ENCODE data around the gene FAAH. TPM values are rescaled to one million over a fixed set of nuclear protein-coding genes. Genes with fewer than 3 reads are reported as not detected.

The FAAH gene
- total and polyA plus RNA-seq, 2 donors: 10.9 to 33.7 TPM

GRCh38 chr1:46457178-46457577 lies 63.1 kb downstream of the FAAH start:
- peaks cover 8 to 94% of the 10 kb centered on the region in 2 donors for H3K27me3 ChIP-seq (ENCODE audit: control insufficient read depth in 2 of 2, insufficient read depth in 1 of 2, low read length in 1 of 2)
- H3K27ac ChIP-seq (ENCODE audit: low read depth in 1 of 2, low read length in 1 of 2): no peak overlapping the region
- H3K4me1 ChIP-seq (ENCODE audit: control insufficient read depth in 2 of 2, insufficient read depth in 2 of 2, low read length in 2 of 2): no peaks in the 10 kb centered on the region
- no peak for DNase-seq (ENCODE audit: low read depth in 6 of 9, low spot score in 9 of 9)
- H3K9me3 ChIP-seq (ENCODE audit: control insufficient read depth in 2 of 2, insufficient read depth in 1 of 2, low read length in 1 of 2): no peaks in the 10 kb centered on the region
- 94% methylated on average over 6 of the region's 6 CpGs for WGBS
- no peak overlapping the region for H3K4me3 ChIP-seq (ENCODE audit: low read length in 2 of 2)
- no peaks in the 10 kb centered on the region for H3K36me3 ChIP-seq (ENCODE audit: control insufficient read depth in 2 of 2, insufficient read depth in 2 of 2, low read length in 1 of 2)

DNA sequence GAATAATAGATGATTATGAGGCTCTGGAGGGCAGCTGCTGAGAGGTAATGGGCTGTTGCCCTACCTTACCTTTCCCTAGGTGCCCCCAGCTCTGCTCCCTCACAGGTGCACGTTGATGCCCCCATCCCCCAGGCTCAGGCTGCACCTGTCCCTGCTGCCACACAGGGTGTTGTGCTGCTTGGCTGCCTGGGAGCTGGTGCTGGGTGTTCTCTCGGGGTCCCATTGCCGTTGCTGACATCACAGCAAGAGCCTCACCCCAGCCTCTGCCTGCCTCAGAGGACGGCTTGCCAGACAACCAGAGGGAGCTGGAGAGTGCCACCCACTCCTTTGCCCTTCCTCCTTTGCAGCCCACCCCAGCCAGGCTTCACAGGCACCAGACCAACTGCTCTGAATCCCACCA lies 64.1 kb downstream of the FAAH start:
- no peaks in the 10 kb centered on the region for H3K36me3 ChIP-seq (ENCODE audit: control insufficient read depth in 2 of 2, insufficient read depth in 2 of 2, low read length in 1 of 2)
- no peak overlapping the region for H3K4me3 ChIP-seq (ENCODE audit: low read length in 2 of 2)
- WGBS: 75% methylated on average over 4 of the region's 4 CpGs
- DNase-seq (ENCODE audit: low read depth in 6 of 9, low spot score in 9 of 9): no peak
- peaks cover 8 to 91% of the 10 kb centered on the region in 2 donors for H3K27me3 ChIP-seq (ENCODE audit: control insufficient read depth in 2 of 2, insufficient read depth in 1 of 2, low read length in 1 of 2)
- no peak overlapping the region for H3K27ac ChIP-seq (ENCODE audit: low read depth in 1 of 2, low read length in 1 of 2)
- H3K9me3 ChIP-seq (ENCODE audit: control insufficient read depth in 2 of 2, insufficient read depth in 1 of 2, low read length in 1 of 2): no peaks in the 10 kb centered on the region
- H3K4me1 ChIP-seq (ENCODE audit: control insufficient read depth in 2 of 2, insufficient read depth in 2 of 2, low read length in 2 of 2): no peaks in the 10 kb centered on the region

- no peaks in the 10 kb centered on the region for H3K4me1 ChIP-seq (ENCODE audit: control insufficient read depth in 2 of 2, insufficient read depth in 2 of 2, low read length in 2 of 2)
- DNase-seq (ENCODE audit: low read depth in 6 of 9, low spot score in 9 of 9): no peak
- H3K36me3 ChIP-seq (ENCODE audit: control insufficient read depth in 2 of 2, insufficient read depth in 2 of 2, low read length in 1 of 2): no peaks in the 10 kb centered on the region
- peaks cover 3 to 86% of the 10 kb centered on the region in 2 donors for H3K27me3 ChIP-seq (ENCODE audit: control insufficient read depth in 2 of 2, insufficient read depth in 1 of 2, low read length in 1 of 2)
- H3K27ac ChIP-seq (ENCODE audit: low read depth in 1 of 2, low read length in 1 of 2): no peak overlapping the region
- no peak overlapping the region for H3K4me3 ChIP-seq (ENCODE audit: low read length in 2 of 2)
- no peaks in the 10 kb centered on the region for H3K9me3 ChIP-seq (ENCODE audit: control insufficient read depth in 2 of 2, insufficient read depth in 1 of 2, low read length in 1 of 2)
- WGBS: 76% methylated on average over 7 of the region's 7 CpGs
These were observed 64.7 kb downstream of the FAAH start for GRCh38 chr1:46458846-46459245.

DNA sequence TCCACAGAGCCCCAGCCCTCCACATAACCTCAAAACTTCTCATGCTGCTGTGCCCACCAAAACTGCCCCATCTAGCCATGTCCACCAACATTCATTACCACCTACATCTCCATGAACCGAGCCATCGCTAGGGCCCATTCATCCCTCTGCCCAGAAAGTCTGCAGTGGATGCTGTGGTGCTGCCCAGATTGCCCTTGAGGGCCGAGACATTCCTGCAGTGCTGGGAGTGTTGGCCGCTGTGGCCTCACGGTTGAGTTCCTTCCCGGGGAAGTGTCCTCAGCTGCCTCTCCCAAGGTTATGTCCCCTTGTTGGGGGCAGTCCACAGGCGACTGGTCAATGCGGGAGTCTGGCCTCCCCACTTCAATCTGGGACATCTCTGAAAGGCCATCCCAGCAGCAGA lies 65.2 kb downstream of the FAAH start:
- Histone ChIP-seq H3K27ac (ENCODE audit: low read depth in 1 of 2, low read length in 1 of 2) (no peak overlapping the region), H3K27me3 (ENCODE audit: control insufficient read depth in 2 of 2, insufficient read depth in 1 of 2, low read length in 1 of 2) (peaks cover 5 to 86% of the 10 kb centered on the region in 2 donors), H3K36me3 (ENCODE audit: control insufficient read depth in 2 of 2, insufficient read depth in 2 of 2, low read length in 1 of 2) (no peaks in the 10 kb centered on the region), H3K4me1 (ENCODE audit: control insufficient read depth in 2 of 2, insufficient read depth in 2 of 2, low read length in 2 of 2) (no peaks in the 10 kb centered on the region), H3K9me3 (ENCODE audit: control insufficient read depth in 2 of 2, insufficient read depth in 1 of 2, low read length in 1 of 2) (no peaks in the 10 kb centered on the region), H3K4me3 (ENCODE audit: low read length in 2 of 2) (no peak overlapping the region)
- 95% methylated on average over 8 of the region's 8 CpGs for WGBS
- DNase-seq (ENCODE audit: low read depth in 6 of 9, low spot score in 9 of 9): no peak

DNA sequence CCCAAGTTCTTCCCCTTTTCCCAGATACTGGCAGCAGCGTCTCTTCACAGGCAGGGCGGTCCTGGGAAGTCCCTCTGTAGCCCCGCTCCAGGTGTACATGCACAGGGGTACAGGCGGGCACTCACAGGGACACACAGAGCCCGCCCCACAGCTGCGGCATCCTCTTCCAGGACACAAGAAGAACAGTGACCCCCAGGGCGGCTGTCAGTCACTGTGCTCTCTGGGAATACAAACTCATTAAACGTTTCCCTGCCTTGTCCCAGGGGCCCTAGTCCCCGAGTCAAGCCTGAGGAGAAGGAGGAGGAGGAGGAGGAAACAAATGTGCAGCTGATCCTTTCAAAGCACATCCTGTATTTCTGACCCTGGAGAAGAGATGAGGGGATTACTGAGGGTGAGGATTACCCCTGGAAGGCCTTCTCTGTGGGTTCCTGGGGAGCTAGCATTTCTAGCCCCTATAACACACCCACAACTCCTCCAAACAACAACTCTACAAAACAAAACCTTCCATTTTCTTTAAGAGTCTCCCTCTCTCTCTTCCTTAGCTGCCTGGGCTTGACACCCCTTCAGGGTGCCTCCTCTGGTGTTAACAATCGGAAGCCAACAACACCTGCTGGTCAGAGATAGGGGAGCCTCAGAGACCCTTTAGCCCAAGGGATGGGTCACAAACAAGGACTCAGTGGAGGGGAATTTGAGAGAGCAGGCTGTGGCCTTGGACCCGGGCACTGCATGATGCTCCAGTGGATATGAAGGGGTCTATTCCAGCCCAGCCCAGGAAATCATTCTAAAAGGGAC lies 67.1 kb downstream of the FAAH start:
- peaks cover 18 to 89% of the 10 kb centered on the region in 2 donors for H3K27me3 ChIP-seq (ENCODE audit: control insufficient read depth in 2 of 2, insufficient read depth in 1 of 2, low read length in 1 of 2)
- peaks cover 0 to 2% of the 10 kb centered on the region in 2 donors for H3K4me1 ChIP-seq (ENCODE audit: control insufficient read depth in 2 of 2, insufficient read depth in 2 of 2, low read length in 2 of 2)
- WGBS: 72% methylated on average over 11 of the region's 11 CpGs
- no peaks in the 10 kb centered on the region for H3K9me3 ChIP-seq (ENCODE audit: control insufficient read depth in 2 of 2, insufficient read depth in 1 of 2, low read length in 1 of 2)
- H3K4me3 ChIP-seq (ENCODE audit: low read length in 2 of 2): no peak overlapping the region
- H3K27ac ChIP-seq (ENCODE audit: low read depth in 1 of 2, low read length in 1 of 2): no peak overlapping the region
- no peak for DNase-seq (ENCODE audit: low read depth in 6 of 9, low spot score in 9 of 9)
- H3K36me3 ChIP-seq (ENCODE audit: control insufficient read depth in 2 of 2, insufficient read depth in 2 of 2, low read length in 1 of 2): no peaks in the 10 kb centered on the region

DNA sequence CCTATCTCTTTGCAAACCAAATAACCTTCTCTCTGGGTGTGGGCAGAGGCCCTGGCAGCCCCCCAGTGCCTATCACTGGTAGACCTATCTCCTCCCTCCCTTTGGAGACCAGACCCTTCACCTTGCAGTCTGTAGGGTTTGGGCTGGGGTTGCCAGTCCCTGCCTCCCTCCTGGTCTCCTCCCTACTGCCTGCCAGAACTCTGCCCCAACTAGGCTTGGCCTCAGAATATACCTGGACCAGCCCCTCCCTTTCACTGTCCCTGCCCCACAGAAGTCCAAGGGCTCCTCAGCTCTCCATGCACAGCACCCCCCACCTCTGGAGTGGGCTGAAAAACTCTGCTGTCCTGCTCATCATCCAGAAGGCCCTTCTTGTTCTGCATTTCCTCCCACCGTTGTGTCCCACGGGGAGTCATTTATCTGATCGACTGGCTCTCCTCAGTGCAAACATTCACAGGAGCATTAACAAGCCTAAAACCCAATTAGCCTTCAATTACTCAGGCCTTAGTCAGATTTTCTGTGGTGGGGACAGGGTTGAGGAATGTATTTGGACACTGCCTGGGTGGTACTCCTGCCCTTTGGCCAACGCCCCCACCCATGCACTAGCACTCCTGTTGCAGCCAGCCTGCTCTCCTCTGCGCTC lies 67.8 kb downstream of the FAAH start:
- 57% methylated on average over 5 of the region's 5 CpGs for WGBS
- Histone ChIP-seq H3K27me3 (ENCODE audit: control insufficient read depth in 2 of 2, insufficient read depth in 1 of 2, low read length in 1 of 2) (peaks cover 25 to 89% of the 10 kb centered on the region in 2 donors), H3K27ac (ENCODE audit: low read depth in 1 of 2, low read length in 1 of 2) (no peak overlapping the region), H3K4me1 (ENCODE audit: control insufficient read depth in 2 of 2, insufficient read depth in 2 of 2, low read length in 2 of 2) (peaks cover 0 to 6% of the 10 kb centered on the region in 2 donors), H3K4me3 (ENCODE audit: low read length in 2 of 2) (no peak overlapping the region), H3K36me3 (ENCODE audit: control insufficient read depth in 2 of 2, insufficient read depth in 2 of 2, low read length in 1 of 2) (no peaks in the 10 kb centered on the region), H3K9me3 (ENCODE audit: control insufficient read depth in 2 of 2, insufficient read depth in 1 of 2, low read length in 1 of 2) (no peaks in the 10 kb centered on the region)
- DNase-seq (ENCODE audit: low read depth in 6 of 9, low spot score in 9 of 9): no peak

Other genes with a start within 250 kb of the FAAH start
- gene TSPAN1, start 219.2 kb upstream of the FAAH start, total RNA-seq: 1.4 TPM
- 6.9 TPM for gene TSPAN1, start 219.2 kb upstream of the FAAH start, polyA plus RNA-seq
- gene P3R3URF, start 217.8 kb upstream of the FAAH start, total RNA-seq: not detected
- not detected for gene P3R3URF, start 217.8 kb upstream of the FAAH start, polyA plus RNA-seq
- gene POMGNT1, start 195.9 kb upstream of the FAAH start, total RNA-seq: 40.9 TPM
- gene POMGNT1, start 195.9 kb upstream of the FAAH start, polyA plus RNA-seq: 44.9 TPM
- gene LURAP1, start 191.0 kb upstream of the FAAH start, total RNA-seq: 0.61 TPM
- gene LURAP1, start 191.0 kb upstream of the FAAH start, polyA plus RNA-seq: 1.5 TPM
- gene RAD54L, start 146.6 kb upstream of the FAAH start, total RNA-seq: 9.2 TPM
- 2.6 TPM for gene RAD54L, start 146.6 kb upstream of the FAAH start, polyA plus RNA-seq
- gene LRRC41, start 90.7 kb upstream of the FAAH start, total RNA-seq: 32.8 TPM
- 24.1 TPM for gene LRRC41, start 90.7 kb upstream of the FAAH start, polyA plus RNA-seq
- 420 TPM for gene UQCRH, start 90.6 kb upstream of the FAAH start, total RNA-seq
- gene UQCRH, start 90.6 kb upstream of the FAAH start, polyA plus RNA-seq: 507 TPM
- gene NSUN4, start 53.5 kb upstream of the FAAH start, total RNA-seq: 9.9 TPM
- gene NSUN4, start 53.5 kb upstream of the FAAH start, polyA plus RNA-seq: 10.0 TPM
- 0.05 TPM for gene DMBX1, start 95.5 kb downstream of the FAAH start, total RNA-seq
- 0.21 TPM for gene DMBX1, start 95.5 kb downstream of the FAAH start, polyA plus RNA-seq
- gene KNCN, start 157.3 kb downstream of the FAAH start, total RNA-seq: not detected
- 0.05 TPM for gene KNCN, start 157.3 kb downstream of the FAAH start, polyA plus RNA-seq
- 20.1 TPM for gene MKNK1, start 210.0 kb downstream of the FAAH start, total RNA-seq
- 62.2 TPM for gene MKNK1, start 210.0 kb downstream of the FAAH start, polyA plus RNA-seq
- gene MOB3C, start 222.5 kb downstream of the FAAH start, total RNA-seq: 7.5 TPM
- gene MOB3C, start 222.5 kb downstream of the FAAH start, polyA plus RNA-seq: 16.2 TPM

All from thymus (tissue), 11 donors.